GM18870 (cell line): Measurements from ENCODE around the gene SLC12A5.

Experiments used
- ATAC-seq: cut with Tn5 transposase; IDR thresholded peaks from one replicate; pipeline ENCODE4 v1.9.1; 2021; ENCODE audit warnings: moderate library complexity; ENCODE audit not compliant: unreplicated experiment

SLC12A5 gene

GRCh38 chr20:46101957-46102356 is 72.9 kb downstream of the SLC12A5 start:
- no peak for ATAC-seq

GRCh38 chr20:46102940-46103339 is 73.9 kb downstream of the SLC12A5 start:
- ATAC-seq: no peak

- ATAC-seq: no peak
Measured at GRCh38 chr20:46104262-46104661, 75.2 kb downstream of the SLC12A5 start.

GRCh38 chr20:46107061-46107460 is 78.0 kb downstream of the SLC12A5 start:
- no peak for ATAC-seq

GRCh38 chr20:46108435-46108841 is 79.4 kb downstream of the SLC12A5 start:
- ATAC-seq: peak; percentile 77

- ATAC-seq: no peak
Measured at GRCh38 chr20:46108976-46109375, 80.0 kb downstream of the SLC12A5 start.
